M059J (cell line): Measurements from ENCODE around the gene LIN7B. TPM values are rescaled to one million over a fixed set of nuclear protein-coding genes. Genes with fewer than 3 reads are reported as not detected.
"Not testable (repeated sequence)": the region's sequence is repeated elsewhere in the genome, so short reads cannot be mapped to it uniquely, and the experiment has no call there.

Source experiments
- DNase-seq: peaks from one replicate; pipeline ENCODE4 v3.0.0-alpha.2; 2012; ENCODE audit warnings: low read depth
- total RNA-seq: library from RNA; depleted of rRNA; stranded (reverse); fragments of >200 nt; shearing (Covaris generic); gene quantifications from 2 replicates; pipeline ENCODE4 v1.2.3, GENCODE V29; 2014

Gene LIN7B
- total RNA-seq, 1 experiment from 2014 or later, result 9.7 TPM

- peak; percentile 89 for DNase-seq
These were observed 4.6 kb downstream of the LIN7B start, which contains the start of gene C19orf73 for GRCh38 chr19:49118565-49119410. Gene C19orf73, minus strand, starts transcription at chr19:49119143. Its CDS starts 121 bp downstream, at chr19:49119022.

GRCh38 chr19:49119411-49120324, 5.5 kb downstream of the LIN7B start, which contains the start of gene PPFIA3:
Gene PPFIA3, plus strand, starts transcription at chr19:49119544. Its CDS starts 8,330 bp downstream, at chr19:49127874.
- peak; percentile 68 for DNase-seq

- no peak for DNase-seq
These were observed 6.1 kb downstream of the LIN7B start for GRCh38 chr19:49120325-49120683.

- DNase-seq, result no peak
These were observed 6.7 kb downstream of the LIN7B start for GRCh38 chr19:49120868-49121267.

GRCh38 chr19:49121841-49122240, 7.7 kb downstream of the LIN7B start:
- not testable (repeated sequence) for DNase-seq

- DNase-seq, result not testable (repeated sequence)
These were observed 9.1 kb downstream of the LIN7B start for GRCh38 chr19:49123285-49123684.

GRCh38 chr19:49125025-49125731, 11.0 kb downstream of the LIN7B start:
- no peak for DNase-seq

GRCh38 chr19:49126575-49126974, 12.4 kb downstream of the LIN7B start:
- no peak for DNase-seq

- not testable (repeated sequence) for DNase-seq
These were observed 13.1 kb downstream of the LIN7B start for GRCh38 chr19:49127225-49127624.

- peak; percentile 95 for DNase-seq
These were observed 13.7 kb downstream of the LIN7B start for GRCh38 chr19:49127674-49128544.

- no peak for DNase-seq
These were observed 14.5 kb downstream of the LIN7B start for GRCh38 chr19:49128545-49129237.

GRCh38 chr19:49129238-49129583, 15.0 kb downstream of the LIN7B start:
- DNase-seq, result no peak

- no peak for DNase-seq
These were observed 16.2 kb downstream of the LIN7B start for GRCh38 chr19:49130325-49130724.

- DNase-seq, result no peak
These were observed 18.9 kb downstream of the LIN7B start for GRCh38 chr19:49132974-49133609.

GRCh38 chr19:49133621-49134454, 19.7 kb downstream of the LIN7B start:
- DNase-seq, result no peak

GRCh38 chr19:49135686-49136085, 21.5 kb downstream of the LIN7B start:
- DNase-seq, result no peak

GRCh38 chr19:49136771-49137171, 22.6 kb downstream of the LIN7B start:
- DNase-seq, result no peak

GRCh38 chr19:49140951-49141350, 26.8 kb downstream of the LIN7B start:
- no peak for DNase-seq

- no peak for DNase-seq
These were observed 27.2 kb downstream of the LIN7B start for GRCh38 chr19:49141352-49141751.
